ENCODE data around the gene NOTCH2.

DNA sequence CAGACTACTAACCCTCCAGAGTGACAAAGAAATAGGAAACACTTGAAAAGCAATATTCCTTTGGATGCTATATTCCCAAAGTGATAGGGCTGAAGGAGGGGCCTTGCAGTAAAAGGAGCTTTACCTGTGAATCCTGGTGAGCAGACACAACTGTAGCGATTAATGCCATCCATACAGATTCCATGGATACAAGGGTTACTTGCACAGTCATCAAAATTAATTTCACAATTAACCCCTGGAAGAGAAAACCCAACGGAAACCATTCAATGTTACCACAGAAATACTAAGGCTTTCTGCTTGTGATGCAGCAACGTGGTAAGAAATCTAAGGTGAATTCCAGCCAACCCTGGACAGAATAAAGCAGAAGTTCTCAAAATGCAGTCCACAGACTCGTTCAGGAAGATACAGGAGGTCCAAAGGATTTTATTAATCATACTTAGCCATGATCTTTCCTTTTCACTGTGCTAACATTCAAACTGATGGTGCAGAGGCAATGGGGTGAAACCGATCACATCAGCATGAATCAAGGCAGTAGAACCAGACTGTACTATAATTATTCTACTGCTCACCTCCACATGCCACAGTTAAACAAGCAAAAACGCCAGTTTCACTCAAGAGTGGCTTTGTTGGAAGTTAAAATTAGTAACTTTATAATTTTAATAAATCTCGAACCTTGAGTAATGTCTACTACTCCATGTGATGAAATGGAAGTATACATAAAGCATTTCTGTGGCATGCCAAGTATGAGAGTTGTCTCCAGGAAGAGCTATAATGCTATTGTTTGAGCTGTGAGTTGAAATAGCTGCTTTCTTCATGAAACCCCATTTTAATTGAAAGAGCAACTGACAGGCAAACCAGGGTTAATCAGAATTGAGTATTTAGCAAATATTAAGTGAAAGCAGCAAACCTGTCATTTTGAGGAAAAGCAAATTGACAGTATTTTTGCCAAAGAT is 109.9 kb downstream of the NOTCH2 start:
- TF ChIP-seq, protein P1, sequence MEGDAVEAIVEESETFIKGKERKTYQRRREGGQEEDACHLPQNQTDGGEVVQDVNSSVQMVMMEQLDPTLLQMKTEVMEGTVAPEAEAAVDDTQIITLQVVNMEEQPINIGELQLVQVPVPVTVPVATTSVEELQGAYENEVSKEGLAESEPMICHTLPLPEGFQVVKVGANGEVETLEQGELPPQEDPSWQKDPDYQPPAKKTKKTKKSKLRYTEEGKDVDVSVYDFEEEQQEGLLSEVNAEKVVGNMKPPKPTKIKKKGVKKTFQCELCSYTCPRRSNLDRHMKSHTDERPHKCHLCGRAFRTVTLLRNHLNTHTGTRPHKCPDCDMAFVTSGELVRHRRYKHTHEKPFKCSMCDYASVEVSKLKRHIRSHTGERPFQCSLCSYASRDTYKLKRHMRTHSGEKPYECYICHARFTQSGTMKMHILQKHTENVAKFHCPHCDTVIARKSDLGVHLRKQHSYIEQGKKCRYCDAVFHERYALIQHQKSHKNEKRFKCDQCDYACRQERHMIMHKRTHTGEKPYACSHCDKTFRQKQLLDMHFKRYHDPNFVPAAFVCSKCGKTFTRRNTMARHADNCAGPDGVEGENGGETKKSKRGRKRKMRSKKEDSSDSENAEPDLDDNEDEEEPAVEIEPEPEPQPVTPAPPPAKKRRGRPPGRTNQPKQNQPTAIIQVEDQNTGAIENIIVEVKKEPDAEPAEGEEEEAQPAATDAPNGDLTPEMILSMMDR (conservative IDR thresholded peaks at IDR 0.05): no peak
- TF ChIP-seq ZFX (IDR thresholded peaks at IDR 0.05): no peak

Measured in C4-2B (cell line).